NOMO-1 treated with DMSO at 0.1 percent for 48 hours (cell line): ENCODE results near the gene IFNA2.
"Not testable (repeated sequence)": the region's sequence is repeated elsewhere in the genome, so short reads cannot be mapped to it uniquely, and the experiment has no call there.

Source experiments
- DNase-seq: peaks from one replicate; lab custom pipeline; 2025; ENCODE audit not compliant: unreplicated experiment; lab: John Stamatoyannopoulos, UW

IFNA2 gene

GRCh38 chr9:21385131-21385670 lies at the start of gene IFNA2:
Gene IFNA2, minus strand, starts transcription at chr9:21385398. Its CDS starts 69 bp downstream, at chr9:21385329.
- DNase-seq = no peak

- DNase-seq = not testable (repeated sequence)
These were observed 49.8 kb upstream of the IFNA2 start for GRCh38 chr9:21435015-21435383.

- no peak for DNase-seq
These were observed 49.2 kb upstream of the IFNA2 start for GRCh38 chr9:21434202-21435014.

GRCh38 chr9:21432672-21433425 lies 47.7 kb upstream of the IFNA2 start:
- DNase-seq = no peak

- DNase-seq = no peak
These were observed 44.0 kb upstream of the IFNA2 start for GRCh38 chr9:21429191-21429590.

GRCh38 chr9:21428235-21428634 lies 43.0 kb upstream of the IFNA2 start:
- DNase-seq = no peak

- DNase-seq = no peak
These were observed 30.5 kb upstream of the IFNA2 start for GRCh38 chr9:21415493-21416267.

GRCh38 chr9:21414220-21414940 lies 29.2 kb upstream of the IFNA2 start:
- no peak for DNase-seq

GRCh38 chr9:21413624-21414023 lies 28.4 kb upstream of the IFNA2 start:
- DNase-seq = no peak

- DNase-seq = no peak
These were observed 28.0 kb upstream of the IFNA2 start for GRCh38 chr9:21413151-21413550.

GRCh38 chr9:21412107-21412506 lies 26.9 kb upstream of the IFNA2 start:
- no peak for DNase-seq

GRCh38 chr9:21408817-21409216 lies 23.6 kb upstream of the IFNA2 start, which contains the start of gene IFNA8:
Gene IFNA8, plus strand, starts transcription at chr9:21409117. Its CDS starts 60 bp downstream, at chr9:21409177.
- no peak for DNase-seq

GRCh38 chr9:21404146-21404545 lies 18.9 kb upstream of the IFNA2 start:
- no peak for DNase-seq

- no peak for DNase-seq
These were observed 17.4 kb upstream of the IFNA2 start for GRCh38 chr9:21402386-21403251.

- no peak for DNase-seq
These were observed 14.8 kb upstream of the IFNA2 start for GRCh38 chr9:21399956-21400355.

GRCh38 chr9:21398955-21399489 lies 13.8 kb upstream of the IFNA2 start:
- no peak for DNase-seq

GRCh38 chr9:21395778-21396717 lies 10.8 kb upstream of the IFNA2 start:
- DNase-seq = no peak

- no peak for DNase-seq
These were observed 7.1 kb upstream of the IFNA2 start for GRCh38 chr9:21392270-21392669.
